HG02870 (cell line): Measurements from ENCODE around the gene UGT1A10.
"Not testable (repeated sequence)": the region's sequence is repeated elsewhere in the genome, so short reads cannot be mapped to it uniquely, and the experiment has no call there.

Source experiments
- ATAC-seq: cut with Tn5 transposase; IDR thresholded peaks from one replicate; pipeline ENCODE4 v1.9.1; 2021; ENCODE audit warnings: mild to moderate bottlenecking, moderate library complexity; ENCODE audit not compliant: unreplicated experiment

UGT1A10 gene

GRCh38 chr2:233691443-233692433, 55.5 kb downstream of the UGT1A10 start:
- ATAC-seq, result no peak

- no peak for ATAC-seq
Measured at GRCh38 chr2:233692648-233693047, 56.4 kb downstream of the UGT1A10 start, which contains the start of gene UGT1A6. UGT1A6 (plus strand) TSS chr2:233692890; CDS start chr2:233693005, 115 bp downstream.

GRCh38 chr2:233693963-233694362, 57.7 kb downstream of the UGT1A10 start:
- no peak for ATAC-seq

- no peak for ATAC-seq
Measured at GRCh38 chr2:233698740-233699139, 62.5 kb downstream of the UGT1A10 start.

GRCh38 chr2:233699424-233700027, 63.3 kb downstream of the UGT1A10 start:
- ATAC-seq, result no peak

- ATAC-seq, result no peak
Measured at GRCh38 chr2:233700028-233700635, 63.9 kb downstream of the UGT1A10 start.

- not testable (repeated sequence) for ATAC-seq
Measured at GRCh38 chr2:233700842-233701241, 64.6 kb downstream of the UGT1A10 start.

- ATAC-seq, result no peak
Measured at GRCh38 chr2:233702238-233702637, 66.0 kb downstream of the UGT1A10 start.

GRCh38 chr2:233705911-233706506, 69.8 kb downstream of the UGT1A10 start:
- no peak for ATAC-seq

- ATAC-seq, result no peak
Measured at GRCh38 chr2:233706720-233707119, 70.5 kb downstream of the UGT1A10 start.

GRCh38 chr2:233707940-233708644, 71.8 kb downstream of the UGT1A10 start:
- ATAC-seq, result no peak

- ATAC-seq, result no peak
Measured at GRCh38 chr2:233708942-233709341, 72.7 kb downstream of the UGT1A10 start.

- ATAC-seq, result no peak
Measured at GRCh38 chr2:233711312-233712008, 75.2 kb downstream of the UGT1A10 start.

GRCh38 chr2:233712611-233713261, 76.5 kb downstream of the UGT1A10 start, which contains the start of gene UGT1A5:
UGT1A5 (plus strand) TSS chr2:233712907; CDS start chr2:233712992, 85 bp downstream.
- ATAC-seq, result no peak

- ATAC-seq, result no peak
Measured at GRCh38 chr2:233713262-233713615, 77.0 kb downstream of the UGT1A10 start.

GRCh38 chr2:233714121-233714520, 77.9 kb downstream of the UGT1A10 start:
- ATAC-seq, result no peak

- no peak for ATAC-seq
Measured at GRCh38 chr2:233718552-233718951, 82.3 kb downstream of the UGT1A10 start, which contains the start of gene UGT1A4. UGT1A4 (plus strand) TSS chr2:233718736; CDS start chr2:233718821, 85 bp downstream.

- no peak for ATAC-seq
Measured at GRCh38 chr2:233728723-233729301, 92.6 kb downstream of the UGT1A10 start, which contains the start of gene UGT1A3. UGT1A3 (plus strand) TSS chr2:233729042; CDS start chr2:233729127, 85 bp downstream.
